Measurements from ENCODE around the gene SLC3A2.

GRCh38 chr11:62888406-62888805, 7.7 kb downstream of the SLC3A2 start:
- TF ChIP-seq CTCF (IDR thresholded peaks at IDR 0.05; ENCODE audit: low read depth, low read length) (no peak), MAX (IDR thresholded peaks at IDR 0.05; ENCODE audit: low read depth, low read length) (no peak), POLR2A (IDR thresholded peaks at IDR 0.05; ENCODE audit: extremely low read depth, insufficient read length) (no peak), MYC (IDR thresholded peaks at IDR 0.05; ENCODE audit: low read depth, low read length) (no peak)

Measured in NB4 (cell line).